DND-41 (cell line): ENCODE data around the gene CLIC6.

Source experiments
- ATAC-seq: fragments of 200-7000 bp; cut with Tn5 transposase; 3 replicates; pipeline ENCODE4 v1.9.1; 2021; ENCODE audit warnings: low read depth; ENCODE audit not compliant: insufficient read depth
- DNase-seq: peaks from one replicate; pipeline ENCODE4 v3.0.0-alpha.2; 2020
- H2AFZ ChIP-seq: 2 replicates; pipeline ENCODE4 v1.6.0; 2012; ENCODE audit warnings: low read depth, low read length
- H3K27ac ChIP-seq: 2 replicates; pipeline ENCODE4 v1.5.1; 2012; ENCODE audit warnings: low read length, inconsistent platforms
- H3K27me3 ChIP-seq: fragments of 200-600 bp; sonication (generic); 2 replicates; pipeline ENCODE4 v1.6.0; 2012; ENCODE audit warnings: low read length, mild to moderate bottlenecking, inconsistent platforms; ENCODE audit not compliant: insufficient read depth, poor library complexity
- H3K36me3 ChIP-seq: 2 replicates; pipeline ENCODE4 v1.5.1; 2012; ENCODE audit warnings: low read length, inconsistent platforms; ENCODE audit not compliant: insufficient read depth
- H3K4me1 ChIP-seq: 2 replicates; pipeline ENCODE4 v1.5.1; 2012; ENCODE audit warnings: mild to moderate bottlenecking, low read length; ENCODE audit not compliant: insufficient read depth
- H3K4me2 ChIP-seq: 2 replicates; pipeline ENCODE4 v1.6.0; 2012; ENCODE audit warnings: mild to moderate bottlenecking, moderate library complexity, low read length, inconsistent platforms; ENCODE audit not compliant: insufficient read depth
- H3K4me3 ChIP-seq, 2 experiments: fragments of 200-600 bp in 1 of 2; shearing (Covaris generic) in 1 of 2; 2 replicates each; pipeline ENCODE4 v1.5.1; 2012 to 2016; ENCODE audit warnings: inconsistent platforms in 2 of 2, low read length in 2 of 2, mild to moderate bottlenecking in 2 of 2, low read depth in 1 of 2, moderate library complexity in 1 of 2
- H3K79me2 ChIP-seq: 2 replicates; pipeline ENCODE4 v1.6.0; 2012; ENCODE audit warnings: low read length, inconsistent platforms; ENCODE audit not compliant: insufficient read depth
- H3K9ac ChIP-seq: 2 replicates; pipeline ENCODE4 v1.6.0; 2012; ENCODE audit warnings: low read depth, mild to moderate bottlenecking, inconsistent platforms, low read length, moderate library complexity
- H3K9me3 ChIP-seq: 2 replicates; pipeline ENCODE4 v1.5.1; 2012; ENCODE audit warnings: low read length, moderate library complexity, mild to moderate bottlenecking, inconsistent platforms; ENCODE audit not compliant: insufficient read depth, severe bottlenecking
- H4K20me1 ChIP-seq: 2 replicates; pipeline ENCODE4 v1.6.0; 2012; ENCODE audit warnings: low read length; ENCODE audit not compliant: insufficient read depth
- CTCF ChIP-seq: IDR thresholded peaks from 2 replicates; pipeline ENCODE4 v1.5.1; 2012; ENCODE audit warnings: borderline replicate concordance, low read length, moderate library complexity, mild to moderate bottlenecking; ENCODE audit not compliant: poor library complexity, severe bottlenecking; ENCODE audit errors: extremely low read depth
- EZH2 ChIP-seq: IDR thresholded peaks from 3 replicates; pipeline ENCODE4 v1.6.1; 2012; ENCODE audit warnings: borderline replicate concordance, low read depth, mild to moderate bottlenecking, moderate library complexity, low read length, inconsistent platforms; ENCODE audit not compliant: severe bottlenecking

Gene CLIC6

GRCh38 chr21:34703571-34703970, 34.8 kb downstream of the CLIC6 start:
- Histone ChIP-seq H3K36me3 (no peaks in the 10 kb centered on the region), H3K9me3 (no peaks in the 10 kb centered on the region), H3K27ac (no peak overlapping the region), H3K9ac (no peak overlapping the region), H3K4me1 (peaks cover 11% of the 10 kb centered on the region), H4K20me1 (no peaks in the 10 kb centered on the region), H2AFZ (no peak overlapping the region), H3K27me3 (peaks cover 6% of the 10 kb centered on the region), H3K4me3 (no peak overlapping the region), H3K79me2 (no peaks in the 10 kb centered on the region), H3K4me2 (no peak overlapping the region)
- DNase-seq (no peak), ATAC-seq (no peak)
- TF ChIP-seq EZH2 (no peak), CTCF (no peak)

GRCh38 chr21:34704119-34704518, 35.3 kb downstream of the CLIC6 start:
- H3K79me2 ChIP-seq = no peaks in the 10 kb centered on the region
- H3K9ac ChIP-seq = no peak overlapping the region
- H4K20me1 ChIP-seq = no peaks in the 10 kb centered on the region
- H3K27ac ChIP-seq = no peak overlapping the region
- H3K4me3 ChIP-seq = no peak overlapping the region
- TF ChIP-seq EZH2 (no peak), CTCF (no peak)
- H2AFZ ChIP-seq = no peak overlapping the region
- H3K4me1 ChIP-seq = peaks cover 11% of the 10 kb centered on the region
- peaks cover 6% of the 10 kb centered on the region for H3K27me3 ChIP-seq
- H3K4me2 ChIP-seq = no peak overlapping the region
- no peaks in the 10 kb centered on the region for H3K36me3 ChIP-seq
- DNase-seq (no peak), ATAC-seq (no peak)
- H3K9me3 ChIP-seq = no peaks in the 10 kb centered on the region

GRCh38 chr21:34705011-34705410, 36.2 kb downstream of the CLIC6 start:
- H3K36me3 ChIP-seq = no peaks in the 10 kb centered on the region
- no peaks in the 10 kb centered on the region for H3K79me2 ChIP-seq
- H3K4me1 ChIP-seq = peaks cover 11% of the 10 kb centered on the region
- ATAC-seq (no peak), DNase-seq (no peak)
- H3K9me3 ChIP-seq = no peaks in the 10 kb centered on the region
- TF ChIP-seq CTCF (no peak), EZH2 (no peak)
- no peaks in the 10 kb centered on the region for H4K20me1 ChIP-seq
- no peak overlapping the region for H2AFZ ChIP-seq
- H3K27ac ChIP-seq = no peak overlapping the region
- H3K9ac ChIP-seq = no peak overlapping the region
- H3K27me3 ChIP-seq = peaks cover 6% of the 10 kb centered on the region
- H3K4me3 ChIP-seq = no peak overlapping the region
- H3K4me2 ChIP-seq = no peak overlapping the region

GRCh38 chr21:34706337-34706736, 37.5 kb downstream of the CLIC6 start:
- TF ChIP-seq EZH2 = no peak
- TF ChIP-seq CTCF = no peak
- H3K27me3 ChIP-seq = peaks cover 6% of the 10 kb centered on the region
- peaks cover 11% of the 10 kb centered on the region for H3K4me1 ChIP-seq
- H3K9me3 ChIP-seq = no peaks in the 10 kb centered on the region
- no peak overlapping the region for H3K4me2 ChIP-seq
- no peak for DNase-seq
- no peak overlapping the region for H3K27ac ChIP-seq
- no peak for ATAC-seq
- no peaks in the 10 kb centered on the region for H3K79me2 ChIP-seq
- no peak overlapping the region for H3K4me3 ChIP-seq
- H3K9ac ChIP-seq = no peak overlapping the region
- no peaks in the 10 kb centered on the region for H3K36me3 ChIP-seq
- no peaks in the 10 kb centered on the region for H4K20me1 ChIP-seq
- no peak overlapping the region for H2AFZ ChIP-seq
